ENCODE measurements around the gene MEA1.
A peak's percentile ranks its signal among the peaks of the same experiment; 100 is the strongest.

MEA1 gene

DNA sequence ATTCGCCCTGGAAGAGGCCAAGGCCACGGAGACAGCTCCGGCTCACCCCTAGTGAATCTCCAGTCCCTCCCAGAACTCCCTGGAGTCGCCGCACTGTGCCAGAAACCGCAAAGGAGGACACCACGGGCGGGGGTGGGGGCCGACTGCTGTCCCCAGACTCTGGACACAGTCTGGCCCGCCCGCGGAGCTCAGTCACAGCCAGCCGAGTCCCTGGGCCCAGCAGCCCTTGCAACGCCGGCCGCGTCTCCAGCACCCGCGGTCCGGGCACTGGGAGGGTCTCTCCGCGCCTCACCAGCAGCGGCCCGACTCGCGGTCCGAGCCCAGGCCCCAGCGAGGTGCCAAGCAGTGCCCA lies 35.3 kb downstream of the MEA1 start:
- H3K27ac ChIP-seq = peak overlapping the region; percentile 89
- TF ChIP-seq, protein P1, sequence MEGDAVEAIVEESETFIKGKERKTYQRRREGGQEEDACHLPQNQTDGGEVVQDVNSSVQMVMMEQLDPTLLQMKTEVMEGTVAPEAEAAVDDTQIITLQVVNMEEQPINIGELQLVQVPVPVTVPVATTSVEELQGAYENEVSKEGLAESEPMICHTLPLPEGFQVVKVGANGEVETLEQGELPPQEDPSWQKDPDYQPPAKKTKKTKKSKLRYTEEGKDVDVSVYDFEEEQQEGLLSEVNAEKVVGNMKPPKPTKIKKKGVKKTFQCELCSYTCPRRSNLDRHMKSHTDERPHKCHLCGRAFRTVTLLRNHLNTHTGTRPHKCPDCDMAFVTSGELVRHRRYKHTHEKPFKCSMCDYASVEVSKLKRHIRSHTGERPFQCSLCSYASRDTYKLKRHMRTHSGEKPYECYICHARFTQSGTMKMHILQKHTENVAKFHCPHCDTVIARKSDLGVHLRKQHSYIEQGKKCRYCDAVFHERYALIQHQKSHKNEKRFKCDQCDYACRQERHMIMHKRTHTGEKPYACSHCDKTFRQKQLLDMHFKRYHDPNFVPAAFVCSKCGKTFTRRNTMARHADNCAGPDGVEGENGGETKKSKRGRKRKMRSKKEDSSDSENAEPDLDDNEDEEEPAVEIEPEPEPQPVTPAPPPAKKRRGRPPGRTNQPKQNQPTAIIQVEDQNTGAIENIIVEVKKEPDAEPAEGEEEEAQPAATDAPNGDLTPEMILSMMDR (conservative IDR thresholded peaks at IDR 0.05) = no peak

DNA sequence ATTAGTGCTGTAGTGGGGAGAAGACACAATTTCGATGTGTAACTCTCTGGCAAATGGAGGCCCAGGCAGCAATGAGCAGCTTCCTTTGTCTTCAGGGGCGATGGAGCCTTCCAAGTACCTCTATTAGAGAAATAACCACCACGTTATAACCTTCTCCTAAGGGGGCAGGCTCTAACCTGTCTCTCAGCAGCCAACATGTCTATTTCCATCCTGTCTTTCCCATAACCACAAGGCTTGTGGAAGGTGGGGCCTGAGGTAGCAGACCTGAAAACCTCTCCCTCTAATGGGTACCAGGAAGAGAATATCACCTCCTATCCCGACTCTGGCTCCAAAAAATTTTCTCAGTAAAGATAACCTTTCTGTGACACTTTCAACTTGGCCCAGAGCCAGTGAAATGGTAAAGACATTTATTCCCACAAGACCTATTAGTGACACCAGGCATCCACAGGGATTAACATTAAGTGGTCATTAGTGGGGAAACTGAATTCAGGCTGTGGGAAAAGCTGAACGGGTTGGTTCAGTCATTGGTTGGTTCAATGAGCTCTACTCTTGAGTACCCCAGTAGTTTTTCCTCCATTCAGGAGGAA lies 38.7 kb downstream of the MEA1 start:
- no peak overlapping the region for H3K27ac ChIP-seq
- TF ChIP-seq, protein P1 (conservative IDR thresholded peaks at IDR 0.05) = no peak

DNA sequence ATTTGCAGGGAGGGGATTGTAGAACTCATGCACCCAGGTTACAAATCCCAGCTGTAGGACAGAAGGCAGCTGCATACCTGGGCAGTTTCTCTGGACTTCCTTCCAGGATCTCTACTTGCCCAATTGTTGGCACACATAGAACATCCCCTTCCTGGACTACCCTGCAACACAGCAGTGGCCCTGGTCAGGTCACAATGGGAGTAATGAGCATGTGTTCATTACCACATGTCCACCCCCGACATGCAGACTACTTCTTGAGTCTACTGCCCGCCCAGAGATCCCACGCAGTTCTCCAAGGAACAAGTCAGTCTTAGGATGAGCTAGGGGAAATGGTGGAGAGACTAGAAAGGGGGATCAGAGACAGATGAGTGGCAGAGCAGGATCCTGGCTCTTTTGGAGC lies 39.8 kb downstream of the MEA1 start:
- TF ChIP-seq, protein P1 (conservative IDR thresholded peaks at IDR 0.05) = no peak
- no peak overlapping the region for H3K27ac ChIP-seq

DNA sequence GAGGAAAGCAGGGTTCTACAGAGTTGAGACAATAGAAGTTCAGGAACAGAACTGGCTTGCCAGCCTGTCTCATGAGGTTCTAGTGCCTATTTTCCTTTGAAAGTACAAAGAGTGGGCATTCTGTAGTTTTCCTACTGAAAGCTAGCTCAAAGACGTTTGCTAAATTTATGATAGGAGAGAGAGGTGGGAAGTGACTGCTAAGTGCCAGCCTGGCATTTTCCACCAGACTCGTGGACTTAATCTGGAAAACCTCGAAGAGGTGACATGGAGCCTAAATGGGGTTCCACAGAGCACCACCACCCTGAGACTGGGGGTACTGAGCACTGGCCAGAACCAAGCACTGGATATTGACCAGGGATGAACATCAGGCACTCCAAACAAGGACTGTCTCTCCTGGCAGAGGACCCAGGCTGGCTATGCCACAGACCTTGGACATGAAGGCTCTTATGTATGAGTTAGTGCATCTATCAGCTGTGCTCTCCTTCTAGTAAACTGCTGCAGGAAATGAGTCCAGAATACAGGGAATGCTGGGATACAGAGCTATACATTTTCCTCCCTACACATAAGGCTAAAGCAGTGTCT lies 41.9 kb downstream of the MEA1 start:
- H3K27ac ChIP-seq = no peak overlapping the region
- TF ChIP-seq, protein P1 (conservative IDR thresholded peaks at IDR 0.05) = no peak

DNA sequence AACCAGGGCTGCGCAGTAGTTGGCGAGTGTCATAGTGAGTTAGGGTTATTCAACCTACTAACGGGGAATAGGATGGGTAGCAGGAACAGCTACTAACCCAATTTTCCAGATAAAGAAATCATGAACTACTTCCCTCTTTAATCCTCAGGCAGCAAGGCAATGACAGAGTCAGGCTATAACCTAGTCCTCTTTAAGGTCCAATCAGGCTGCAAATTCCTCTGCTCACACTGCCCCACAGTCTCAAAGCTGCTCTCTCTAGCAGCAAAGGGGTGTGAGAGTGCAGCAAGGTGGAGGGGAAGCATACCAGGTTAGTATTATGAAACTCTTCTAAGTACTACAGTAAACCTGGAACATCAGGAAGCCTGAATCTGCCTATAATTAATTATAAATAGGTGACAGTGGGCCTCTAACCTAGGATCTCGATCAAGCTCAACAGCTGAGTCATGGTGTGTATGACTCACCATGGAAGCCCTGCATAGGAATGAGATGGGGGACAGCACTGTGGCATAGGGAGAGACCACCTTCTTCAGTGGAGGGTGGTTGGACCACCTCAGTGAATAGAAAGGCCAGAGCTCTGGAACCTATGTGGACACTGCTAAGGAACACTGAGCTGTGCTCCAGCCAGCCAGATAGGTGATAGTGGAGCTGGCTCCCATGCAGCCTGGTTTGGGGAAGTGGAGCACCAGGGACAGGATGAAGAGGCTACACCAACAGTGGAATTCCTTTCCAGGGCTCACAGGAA lies 42.7 kb downstream of the MEA1 start:
- no peak overlapping the region for H3K27ac ChIP-seq
- TF ChIP-seq, protein P1 (conservative IDR thresholded peaks at IDR 0.05) = no peak

DNA sequence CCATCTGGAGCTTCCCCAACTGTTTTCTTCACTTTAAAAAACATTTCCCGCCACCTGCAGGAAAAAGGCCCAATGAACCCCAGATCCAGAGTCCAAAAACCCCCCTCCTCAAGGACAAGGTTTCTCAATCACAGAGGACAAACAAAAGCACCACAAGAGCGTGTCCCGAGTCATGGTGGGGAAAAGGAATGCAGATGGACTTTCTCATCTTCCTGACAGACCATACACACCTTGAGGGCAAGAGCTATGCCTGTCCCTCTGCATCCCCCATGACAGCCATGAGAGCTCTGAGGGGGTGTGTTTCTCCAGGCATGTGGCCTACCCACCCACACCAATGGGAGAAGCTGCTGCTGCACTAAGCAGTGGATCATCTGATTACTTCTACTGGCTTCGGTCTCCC lies 43.8 kb downstream of the MEA1 start:
- TF ChIP-seq, protein P1 (conservative IDR thresholded peaks at IDR 0.05) = no peak
- no peak overlapping the region for H3K27ac ChIP-seq

DNA sequence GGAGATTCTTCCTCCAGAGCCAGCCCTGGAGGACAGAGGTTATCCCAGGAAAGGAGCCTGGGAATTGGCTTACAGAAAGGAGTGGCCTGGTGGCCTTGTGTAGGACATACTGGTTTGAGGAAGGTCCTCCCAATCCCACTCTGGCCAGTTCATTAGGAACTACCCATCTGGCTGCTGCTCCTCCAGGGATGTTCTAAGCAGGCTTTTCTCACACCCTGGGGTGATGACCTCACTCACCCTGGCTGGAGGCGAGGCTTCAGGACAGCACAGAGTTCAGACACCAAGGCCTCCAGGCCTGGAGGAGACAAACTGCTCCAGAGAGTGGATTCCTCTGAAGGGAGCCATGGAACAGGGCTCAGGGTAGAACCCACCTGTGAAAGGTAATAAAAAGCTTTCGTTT lies 44.3 kb downstream of the MEA1 start:
- H3K27ac ChIP-seq = no peak overlapping the region
- TF ChIP-seq, protein P1 (conservative IDR thresholded peaks at IDR 0.05) = no peak
